ENCODE results near the gene XRN2.

The XRN2 gene

GRCh38 chr20:21372016-21372415 is 68.9 kb downstream of the XRN2 start:
- FAIRE-seq, result no peak
- no peak for TF ChIP-seq CTCF (IDR thresholded peaks at IDR 0.05; ENCODE audit: insufficient read depth, missing control alignments)
- no peak for DNase-seq (ENCODE audit: insufficient read length, low spot score)

- DNase-seq (ENCODE audit: insufficient read length, low spot score), result no peak
- no peak for TF ChIP-seq CTCF (IDR thresholded peaks at IDR 0.05; ENCODE audit: insufficient read depth, missing control alignments)
- no peak for FAIRE-seq
These were observed 70.3 kb downstream of the XRN2 start for GRCh38 chr20:21373436-21373835.

GRCh38 chr20:21376626-21377025 is 73.5 kb downstream of the XRN2 start:
- DNase-seq (ENCODE audit: insufficient read length, low spot score) (no peak), FAIRE-seq (no peak)
- no peak for TF ChIP-seq CTCF (IDR thresholded peaks at IDR 0.05; ENCODE audit: insufficient read depth, missing control alignments)

GRCh38 chr20:21377701-21378100 is 74.6 kb downstream of the XRN2 start:
- no peak for TF ChIP-seq CTCF (IDR thresholded peaks at IDR 0.05; ENCODE audit: insufficient read depth, missing control alignments)
- FAIRE-seq, result no peak
- no peak for DNase-seq (ENCODE audit: insufficient read length, low spot score)

- TF ChIP-seq CTCF (IDR thresholded peaks at IDR 0.05; ENCODE audit: insufficient read depth, missing control alignments), result no peak
- FAIRE-seq (no peak), DNase-seq (ENCODE audit: insufficient read length, low spot score) (no peak)
These were observed 75.1 kb downstream of the XRN2 start for GRCh38 chr20:21378259-21378658.

GRCh38 chr20:21380711-21381110 is 77.6 kb downstream of the XRN2 start:
- DNase-seq (ENCODE audit: insufficient read length, low spot score), result no peak
- TF ChIP-seq CTCF (IDR thresholded peaks at IDR 0.05; ENCODE audit: insufficient read depth, missing control alignments), result no peak
- no peak for FAIRE-seq

- FAIRE-seq (no peak), DNase-seq (ENCODE audit: insufficient read length, low spot score) (no peak)
- TF ChIP-seq CTCF (IDR thresholded peaks at IDR 0.05; ENCODE audit: insufficient read depth, missing control alignments), result no peak
These were observed 78.5 kb downstream of the XRN2 start for GRCh38 chr20:21381619-21382018.
